GM19328 (cell line): ENCODE results near the gene NUP93.

ENCODE experiments used
- ATAC-seq: cut with Tn5 transposase; IDR thresholded peaks from one replicate; pipeline ENCODE4 v1.9.1; 2021; ENCODE audit warnings: mild to moderate bottlenecking, moderate library complexity; ENCODE audit not compliant: unreplicated experiment

The NUP93 gene

GRCh38 chr16:56741399-56741798 lies 11.5 kb downstream of the NUP93 start:
- ATAC-seq, result no peak

- ATAC-seq, result no peak
These were observed 12.4 kb downstream of the NUP93 start for GRCh38 chr16:56742030-56742984.

DNA sequence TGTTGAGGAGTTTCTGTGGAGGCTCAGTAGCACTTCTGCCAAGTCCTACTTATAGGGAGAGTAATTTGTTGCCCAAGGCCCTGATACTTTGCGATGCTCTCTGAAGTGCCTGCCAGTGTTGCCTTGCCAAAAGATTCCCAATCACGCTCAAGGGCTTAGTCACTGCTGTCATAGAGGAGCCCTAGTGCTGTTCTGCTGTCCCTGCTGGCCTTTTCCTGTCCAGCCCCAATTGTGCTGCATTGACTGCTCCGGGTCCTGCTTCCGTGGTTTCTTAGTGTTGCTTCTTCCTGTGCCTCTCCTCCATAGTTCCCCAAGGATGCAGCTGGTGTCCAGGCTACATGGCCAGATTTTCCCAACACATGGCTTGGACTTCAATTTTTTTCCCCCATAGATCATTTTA lies 13.9 kb downstream of the NUP93 start:
- ATAC-seq, result no peak

DNA sequence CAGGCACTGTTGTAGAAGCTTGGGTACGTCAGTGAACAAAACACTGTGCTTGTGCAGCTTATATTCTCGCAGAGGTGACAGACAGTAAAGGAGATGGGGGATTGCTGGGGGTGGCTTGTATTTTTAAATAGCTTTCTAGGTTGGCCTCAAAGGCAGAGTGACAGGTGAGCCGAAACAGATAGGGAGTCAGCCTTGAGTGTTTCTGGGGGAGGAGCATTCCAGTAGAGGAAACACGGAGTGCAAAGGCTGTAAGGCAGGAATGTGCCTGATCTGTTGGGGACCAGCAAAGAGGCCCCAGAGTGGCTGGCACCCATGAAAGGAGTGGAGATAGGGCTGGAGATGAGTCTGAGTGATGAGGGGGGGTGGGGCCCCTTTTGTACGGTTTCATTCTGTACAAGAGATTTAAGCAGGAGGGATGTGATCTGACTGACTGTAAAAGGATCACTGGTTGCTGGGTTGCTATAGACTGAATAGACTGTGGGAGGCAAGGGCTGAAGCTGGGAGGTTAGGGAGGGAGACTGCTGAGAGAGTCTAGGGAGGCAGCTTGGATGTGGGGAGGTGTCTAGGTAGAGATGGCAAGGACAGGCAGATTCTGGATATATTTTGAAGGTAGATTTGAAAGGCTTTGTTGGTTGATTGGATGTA lies 15.2 kb downstream of the NUP93 start:
- ATAC-seq, result no peak

DNA sequence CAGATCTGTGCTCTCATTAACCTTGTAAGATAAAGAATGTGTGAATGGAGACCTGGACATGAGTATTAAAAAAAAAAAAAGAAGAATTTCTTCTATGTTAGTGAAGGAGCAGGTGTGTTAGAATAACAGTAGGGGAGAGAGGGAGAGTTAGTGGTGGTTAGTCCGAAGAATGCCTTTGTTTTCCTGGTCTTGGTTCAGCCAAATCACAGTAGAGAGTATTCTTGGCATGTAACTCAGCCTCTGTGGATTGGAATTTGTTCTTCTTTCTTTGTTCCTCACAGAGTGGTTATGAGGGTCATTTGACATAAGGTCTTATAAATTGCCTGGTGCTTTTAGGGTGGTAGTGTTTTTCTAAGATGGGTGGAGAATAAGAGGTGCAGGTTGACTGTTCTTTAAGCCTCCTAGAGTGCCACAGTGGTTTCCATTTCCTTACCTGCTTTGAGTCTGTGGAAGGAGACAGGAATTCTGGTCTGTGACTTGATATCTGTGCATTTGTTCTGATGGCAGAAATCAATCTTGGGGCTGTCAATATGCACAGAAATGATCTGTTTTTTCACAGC lies 17.6 kb downstream of the NUP93 start:
- no peak for ATAC-seq

DNA sequence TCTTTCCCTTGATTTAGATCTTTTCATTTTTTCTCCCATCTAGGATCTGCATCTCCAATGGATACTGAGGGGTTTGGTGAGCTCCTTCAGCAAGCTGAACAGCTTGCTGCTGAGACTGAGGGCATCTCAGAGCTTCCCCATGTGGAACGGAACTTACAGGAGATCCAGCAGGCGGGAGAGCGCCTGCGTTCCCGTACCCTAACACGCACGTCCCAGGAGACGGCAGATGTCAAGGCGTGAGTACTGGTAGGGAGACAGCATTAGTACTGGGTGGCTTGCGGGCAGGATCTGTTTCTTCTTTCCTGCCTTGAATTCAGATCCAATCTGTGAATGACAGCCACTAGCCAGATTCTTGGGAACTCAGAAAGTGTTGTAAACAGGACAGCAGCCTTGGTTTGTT lies 18.3 kb downstream of the NUP93 start:
- ATAC-seq, result no peak

DNA sequence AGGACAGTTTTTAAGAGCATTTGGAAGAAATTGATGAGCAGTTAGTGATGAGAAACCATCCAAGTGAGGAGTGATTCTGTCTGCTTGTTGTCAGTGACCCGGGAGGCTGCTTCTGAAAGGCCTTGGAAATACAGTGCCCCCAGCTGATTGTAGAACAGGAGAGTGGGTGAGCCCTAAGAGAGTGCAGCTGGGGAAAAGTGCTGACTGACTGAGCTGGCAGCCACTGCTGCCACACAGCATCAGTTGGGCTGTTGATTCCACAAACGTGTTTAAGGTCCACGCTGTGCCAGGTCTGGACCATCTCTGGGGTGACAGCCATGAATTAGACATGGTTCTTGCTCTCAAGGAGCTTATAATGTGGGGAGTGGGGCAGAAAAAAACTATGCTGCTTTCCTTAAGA lies 18.9 kb downstream of the NUP93 start:
- no peak for ATAC-seq

DNA sequence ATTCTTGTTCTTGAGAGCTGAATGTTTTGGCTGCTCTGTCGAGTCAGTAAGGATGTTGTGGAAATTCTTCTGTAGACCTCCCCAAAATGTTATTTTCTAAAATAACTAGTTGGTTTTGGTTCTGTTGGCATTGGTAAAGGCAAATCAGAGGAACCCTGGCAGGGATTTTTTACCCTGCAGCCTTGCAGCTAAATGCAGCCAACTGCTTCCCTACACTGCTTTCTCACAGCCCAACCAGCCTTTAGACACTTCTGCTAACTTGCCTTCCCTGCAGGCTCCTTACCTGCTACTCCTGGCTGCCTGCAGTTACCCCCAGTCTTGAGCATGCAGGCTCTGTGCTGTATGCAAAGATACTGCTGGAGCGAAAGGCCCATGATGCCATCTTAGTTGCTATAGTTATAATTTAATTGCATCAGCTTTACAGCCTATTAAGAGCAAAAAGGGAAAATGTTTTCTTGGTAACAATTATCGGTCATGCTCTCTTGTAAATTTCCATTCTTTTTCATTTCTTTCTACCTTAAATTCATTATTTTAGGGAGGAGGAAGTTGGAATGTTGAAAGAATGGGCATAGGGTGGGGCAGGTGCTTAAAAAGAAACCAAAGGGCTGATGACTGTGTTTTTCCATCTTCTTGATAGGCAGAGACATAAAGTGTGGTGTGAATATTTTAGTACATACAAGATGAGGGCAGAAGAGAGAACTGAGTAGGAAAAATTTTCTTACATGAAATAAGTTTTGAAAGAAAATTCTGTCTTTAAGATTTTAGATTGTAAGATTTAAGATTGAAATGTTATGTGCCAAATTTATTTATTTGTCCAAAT lies 20.0 kb downstream of the NUP93 start:
- no peak for ATAC-seq

- no peak for ATAC-seq
These were observed 23.5 kb downstream of the NUP93 start for GRCh38 chr16:56753410-56753809.

GRCh38 chr16:56755038-56755437 lies 25.1 kb downstream of the NUP93 start:
- ATAC-seq, result no peak

- no peak for ATAC-seq
These were observed 28.5 kb downstream of the NUP93 start for GRCh38 chr16:56758432-56758831.

DNA sequence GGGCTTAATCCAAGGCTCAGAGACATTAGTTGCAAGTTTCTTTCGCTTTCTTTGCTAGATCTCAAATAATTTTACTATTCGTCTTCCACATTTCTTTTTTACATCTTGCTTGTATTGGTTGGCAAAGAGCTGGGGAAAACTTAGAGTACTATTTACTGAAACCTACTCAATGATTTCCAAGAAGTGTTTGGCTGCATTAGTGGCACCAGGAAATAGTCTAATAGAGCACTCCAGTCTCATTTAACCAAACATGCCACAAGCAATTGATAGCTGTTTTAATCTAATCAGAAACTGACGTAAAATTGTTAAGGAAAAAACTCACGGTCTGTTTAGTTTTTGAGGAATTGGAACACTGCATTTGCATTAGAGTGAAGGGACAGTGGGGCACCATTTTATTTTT lies 29.0 kb downstream of the NUP93 start:
- no peak for ATAC-seq

GRCh38 chr16:56763291-56763916 lies 33.5 kb downstream of the NUP93 start:
- no peak for ATAC-seq

GRCh38 chr16:56764835-56765234 lies 34.9 kb downstream of the NUP93 start:
- no peak for ATAC-seq

GRCh38 chr16:56765949-56766348 lies 36.0 kb downstream of the NUP93 start:
- ATAC-seq, result no peak

DNA sequence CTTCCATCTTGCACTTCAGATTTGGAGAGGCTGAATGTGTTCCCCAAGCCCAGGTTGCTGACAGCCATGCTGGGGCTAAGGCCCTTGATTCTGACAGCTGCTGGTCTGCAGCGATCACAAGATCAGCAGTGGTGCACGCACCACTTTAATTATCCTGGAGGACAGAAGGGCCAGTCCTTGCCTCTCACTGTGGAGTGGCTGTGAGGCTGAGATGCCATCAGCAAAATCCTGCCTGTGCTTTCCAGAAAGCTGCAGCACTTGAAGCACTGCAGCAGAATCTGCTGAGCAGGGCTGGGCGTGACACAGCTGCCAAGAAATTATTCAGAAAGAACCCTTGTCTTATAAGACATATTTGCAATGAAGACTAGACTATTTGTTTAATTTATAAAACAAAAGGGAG lies 37.1 kb downstream of the NUP93 start:
- no peak for ATAC-seq

DNA sequence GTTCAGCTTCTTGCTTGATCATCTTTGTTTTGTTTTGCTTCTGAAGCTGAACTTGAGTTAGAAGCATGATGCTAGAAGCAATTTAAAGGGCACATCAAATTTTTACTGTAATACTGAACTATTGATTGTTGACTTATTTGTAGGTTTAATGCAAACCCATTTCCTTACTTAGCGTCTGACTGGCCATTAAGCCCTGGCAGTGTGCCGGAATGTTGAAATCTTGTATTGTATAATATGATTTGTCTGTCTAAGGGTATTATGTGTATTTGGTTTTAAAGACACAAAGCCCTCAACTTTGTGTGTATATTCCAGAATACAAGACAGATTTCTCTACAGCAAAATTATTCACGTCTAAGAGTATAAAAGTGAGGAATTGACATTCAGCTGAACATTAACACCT lies 39.7 kb downstream of the NUP93 start:
- ATAC-seq, result no peak

DNA sequence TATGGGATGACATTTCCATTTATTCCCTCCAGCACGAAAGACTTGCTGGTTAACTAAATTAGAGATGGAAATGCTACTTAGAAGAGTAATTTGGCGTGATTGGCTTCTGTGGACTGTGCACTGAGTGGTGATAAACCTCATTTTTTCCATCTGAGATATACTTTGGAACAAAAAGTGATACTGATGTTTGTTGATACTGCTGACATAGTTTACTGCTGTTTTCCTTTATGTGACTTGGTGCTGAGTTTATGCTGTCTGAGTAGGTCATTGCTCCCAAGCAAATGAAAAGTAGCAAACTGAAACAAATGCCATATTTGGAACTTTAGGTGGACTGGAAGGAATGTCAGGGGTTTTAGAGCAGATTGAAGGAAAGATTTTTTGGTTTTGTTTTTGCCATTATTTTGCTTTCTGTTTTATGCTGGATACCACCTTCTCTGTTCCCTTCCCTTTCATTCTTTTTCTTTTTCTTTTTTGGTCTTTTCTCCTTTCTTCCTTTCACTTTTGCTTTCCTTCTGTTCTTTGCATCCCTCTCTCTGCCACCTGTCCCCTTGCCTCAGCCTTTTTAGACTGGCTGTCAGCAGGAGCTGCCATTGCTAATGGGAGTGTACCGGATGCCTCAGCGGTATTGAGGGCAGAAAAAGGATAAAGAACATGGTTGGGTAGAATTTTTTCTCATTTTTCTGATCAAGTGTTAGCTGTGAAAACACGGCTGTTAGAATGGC lies 41.8 kb downstream of the NUP93 start:
- ATAC-seq, result no peak

DNA sequence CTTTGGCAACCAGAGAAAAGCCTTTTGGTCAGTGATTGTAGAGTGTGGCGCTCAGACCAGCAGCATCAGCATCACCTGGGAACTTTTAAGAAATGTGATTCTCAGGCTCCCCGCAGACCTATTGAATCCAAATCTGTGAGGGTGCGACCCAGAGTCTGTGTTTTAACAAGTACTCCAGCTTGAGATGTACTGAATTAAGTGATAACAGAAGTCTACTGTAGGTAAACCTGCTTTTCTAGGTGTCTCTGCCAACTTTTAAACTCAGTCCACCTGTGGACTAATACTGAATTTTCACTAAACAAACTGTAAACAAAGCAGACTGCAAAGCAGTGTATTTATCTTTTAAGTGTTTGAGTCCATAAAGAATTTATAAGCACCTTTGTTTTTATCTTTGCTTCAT lies 43.6 kb downstream of the NUP93 start:
- no peak for ATAC-seq
